ENCODE data around the gene HEATR5A. TPM values are rescaled to one million over a fixed set of nuclear protein-coding genes. Genes with fewer than 3 reads are reported as not detected.

The HEATR5A gene
- total and polyA plus RNA-seq, 10 of the 15 experiments (the other 5 are each of a cell fraction or from before 2014, with no cell fraction given) = 5.1 to 37.1 (median 13.8) TPM

DNA sequence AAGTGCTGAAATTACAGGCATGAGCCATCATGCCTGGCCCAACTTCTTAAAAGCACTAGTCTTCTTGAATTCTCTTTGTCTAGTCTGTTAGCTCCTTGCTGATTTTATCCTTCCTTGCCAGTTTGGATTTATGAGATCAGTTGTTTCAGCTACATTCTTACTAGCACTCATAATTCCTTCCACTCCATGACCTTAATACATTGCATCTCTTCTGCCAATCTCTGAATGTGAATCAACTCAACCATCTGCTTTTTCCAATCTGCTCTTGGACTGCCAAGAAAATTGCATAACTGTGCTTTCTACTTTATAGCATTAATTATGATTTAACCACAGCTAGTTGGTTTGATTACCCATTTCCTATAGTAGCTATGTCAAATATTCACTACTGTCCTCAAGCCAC, 14.9 kb upstream of the HEATR5A start:
- Histone ChIP-seq H3K9me3 (replicated peaks; ENCODE audit: control insufficient read depth, insufficient read depth, low read length) (no peaks in the 10 kb centered on the region; the same call in 2 of the 3 replicates), H3K27me3 (replicated peaks in 1 of 2; ENCODE audit: control insufficient read depth in 2 of 2, insufficient read depth in 2 of 2, low read length in 1 of 2) (no peaks in the 10 kb centered on the region), H3K36me3 (ENCODE audit: control insufficient read depth in 2 of 2, insufficient read depth in 2 of 2, low read length in 1 of 2) (no peaks in the 10 kb centered on the region), H2AFZ (ENCODE audit: control insufficient read depth, low read depth, low read length) (no peak overlapping the region), H3K9ac (ENCODE audit: control insufficient read depth, insufficient read depth, low read length) (no peak overlapping the region), H3K4me3 (no peak overlapping the region), H3K4me1 (ENCODE audit: control insufficient read depth, insufficient read depth, low read length) (no peaks in the 10 kb centered on the region), H3K27ac (ENCODE audit: control insufficient read depth, insufficient read depth) (no peak overlapping the region), H3K4me2 (ENCODE audit: control insufficient read depth, insufficient read depth) (no peak overlapping the region), H4K20me1 (ENCODE audit: control insufficient read depth, insufficient read depth) (no peaks in the 10 kb centered on the region), H3K79me2 (ENCODE audit: control insufficient read depth, insufficient read depth, low read length) (no peaks in the 10 kb centered on the region)
- intact Hi-C loops (cut with micrococcal nuclease; ENCODE audit: unreplicated experiment) = no loop called here
- DNase-seq (ENCODE audit: low read depth, low spot score) = no peak
- ATAC-seq = no peak
- no peak for FAIRE-seq
- in situ Hi-C loops (cut with MboI) = no loop called here
- SMC1A ChIA-PET (ENCODE audit: uncharacterized antibody, unreplicated experiment) = interaction anchor here (0.6 to 0.9 kb wide), 2 partner anchors 9 to 307 kb away, joined by 3 read pairs; no protein-coding TSS in a partner anchor
- TF ChIP-seq MEF2A (IDR thresholded peaks at IDR 0.05; ENCODE audit: insufficient read depth, low read depth, low read length) (no peak), JUNB (IDR thresholded peaks at IDR 0.05) (no peak), RB1 (IDR thresholded peaks at IDR 0.05; ENCODE audit: borderline replicate concordance) (no peak), MXI1 (IDR thresholded peaks at IDR 0.05; ENCODE audit: low read depth, low read length) (no peak), TARDBP (IDR thresholded peaks at IDR 0.05; ENCODE audit: borderline replicate concordance) (no peak), STAT1 (conservative IDR thresholded peaks at IDR 0.05) (no peak), GABPA (IDR thresholded peaks at IDR 0.05; ENCODE audit: low read depth) (no peak), POU2F2 (IDR thresholded peaks at IDR 0.05; ENCODE audit: borderline replicate concordance, low read depth, low read length) (no peak), ZNF24 (IDR thresholded peaks at IDR 0.05) (no peak)
- TF ChIP-seq, protein P1, sequence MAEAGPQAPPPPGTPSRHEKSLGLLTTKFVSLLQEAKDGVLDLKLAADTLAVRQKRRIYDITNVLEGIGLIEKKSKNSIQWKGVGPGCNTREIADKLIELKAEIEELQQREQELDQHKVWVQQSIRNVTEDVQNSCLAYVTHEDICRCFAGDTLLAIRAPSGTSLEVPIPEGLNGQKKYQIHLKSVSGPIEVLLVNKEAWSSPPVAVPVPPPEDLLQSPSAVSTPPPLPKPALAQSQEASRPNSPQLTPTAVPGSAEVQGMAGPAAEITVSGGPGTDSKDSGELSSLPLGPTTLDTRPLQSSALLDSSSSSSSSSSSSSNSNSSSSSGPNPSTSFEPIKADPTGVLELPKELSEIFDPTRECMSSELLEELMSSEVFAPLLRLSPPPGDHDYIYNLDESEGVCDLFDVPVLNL (IDR thresholded peaks at IDR 0.05; ENCODE audit: low read depth, low read length) = no peak
- TF ChIP-seq, protein P2, sequence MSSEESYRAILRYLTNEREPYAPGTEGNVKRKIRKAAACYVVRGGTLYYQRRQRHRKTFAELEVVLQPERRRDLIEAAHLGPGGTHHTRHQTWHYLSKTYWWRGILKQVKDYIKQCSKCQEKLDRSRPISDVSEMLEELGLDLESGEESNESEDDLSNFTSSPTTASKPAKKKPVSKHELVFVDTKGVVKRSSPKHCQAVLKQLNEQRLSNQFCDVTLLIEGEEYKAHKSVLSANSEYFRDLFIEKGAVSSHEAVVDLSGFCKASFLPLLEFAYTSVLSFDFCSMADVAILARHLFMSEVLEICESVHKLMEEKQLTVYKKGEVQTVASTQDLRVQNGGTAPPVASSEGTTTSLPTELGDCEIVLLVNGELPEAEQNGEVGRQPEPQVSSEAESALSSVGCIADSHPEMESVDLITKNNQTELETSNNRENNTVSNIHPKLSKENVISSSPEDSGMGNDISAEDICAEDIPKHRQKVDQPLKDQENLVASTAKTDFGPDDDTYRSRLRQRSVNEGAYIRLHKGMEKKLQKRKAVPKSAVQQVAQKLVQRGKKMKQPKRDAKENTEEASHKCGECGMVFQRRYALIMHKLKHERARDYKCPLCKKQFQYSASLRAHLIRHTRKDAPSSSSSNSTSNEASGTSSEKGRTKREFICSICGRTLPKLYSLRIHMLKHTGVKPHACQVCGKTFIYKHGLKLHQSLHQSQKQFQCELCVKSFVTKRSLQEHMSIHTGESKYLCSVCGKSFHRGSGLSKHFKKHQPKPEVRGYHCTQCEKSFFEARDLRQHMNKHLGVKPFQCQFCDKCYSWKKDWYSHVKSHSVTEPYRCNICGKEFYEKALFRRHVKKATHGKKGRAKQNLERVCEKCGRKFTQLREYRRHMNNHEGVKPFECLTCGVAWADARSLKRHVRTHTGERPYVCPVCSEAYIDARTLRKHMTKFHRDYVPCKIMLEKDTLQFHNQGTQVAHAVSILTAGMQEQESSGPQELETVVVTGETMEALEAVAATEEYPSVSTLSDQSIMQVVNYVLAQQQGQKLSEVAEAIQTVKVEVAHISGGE (CRISPR knock-in tag; IDR thresholded peaks at IDR 0.05) = no peak
- BruUV-seq (replicated peaks) = no TSS peak
- CTCF ChIA-PET = interaction anchor here (1.9 kb wide), 1 partner anchor 15 kb away, joined by 11 read pairs; no protein-coding TSS in a partner anchor
- POLR2A ChIA-PET = no interaction called here
- RAD21 ChIA-PET (ENCODE audit: unreplicated experiment) = no interaction called here
